Smooth muscle cell (in vitro differentiated cells): ENCODE data around the gene MGAT5. TPM values are rescaled to one million over a fixed set of nuclear protein-coding genes. Genes with fewer than 3 reads are reported as not detected.

Experiments
- DNase-seq: peaks from one replicate; lab custom pipeline; 2025; ENCODE audit not compliant: unreplicated experiment; lab: John Stamatoyannopoulos, UW
- H2AFZ ChIP-seq: fragments of 200-600 bp; sonication (generic); 2 replicates; pipeline ENCODE4 v1.6.0; 2016; ENCODE audit warnings: antibody characterized with exemption, low read depth, mild to moderate bottlenecking
- H3F3A ChIP-seq: fragments of 200-600 bp; sonication (generic); 2 replicates; pipeline ENCODE4 v1.6.0; 2017; ENCODE audit warnings: antibody characterized with exemption, low read depth
- H3K27ac ChIP-seq: fragments of 200-600 bp; sonication (generic); 2 replicates; pipeline ENCODE4 v1.5.1; 2016; ENCODE audit warnings: low read depth, mild to moderate bottlenecking
- H3K27me3 ChIP-seq: fragments of 200-600 bp; sonication (generic); 2 replicates; pipeline ENCODE4 v1.6.1; 2016; ENCODE audit warnings: low read depth, mild to moderate bottlenecking
- H3K36me3 ChIP-seq: fragments of 200-600 bp; sonication (generic); 2 replicates; pipeline ENCODE4 v1.5.1; 2016; ENCODE audit warnings: low read depth
- H3K4me1 ChIP-seq: fragments of 200-600 bp; sonication (generic); 2 replicates; pipeline ENCODE4 v1.5.1; 2016; ENCODE audit warnings: low read depth
- H3K4me2 ChIP-seq: fragments of 200-600 bp; sonication (generic); 2 replicates; pipeline ENCODE4 v1.6.0; 2016; ENCODE audit warnings: mild to moderate bottlenecking
- H3K4me3 ChIP-seq: fragments of 200-600 bp; sonication (generic); 2 replicates; pipeline ENCODE4 v1.5.1; 2016; ENCODE audit warnings: mild to moderate bottlenecking
- H3K79me2 ChIP-seq: fragments of 200-600 bp; sonication (generic); 2 replicates; pipeline ENCODE4 v1.6.0; 2016; ENCODE audit warnings: low read depth, mild to moderate bottlenecking
- H3K9ac ChIP-seq: fragments of 200-600 bp; sonication (generic); 2 replicates; pipeline ENCODE4 v1.6.0; 2016; ENCODE audit warnings: low read depth
- H3K9me3 ChIP-seq: fragments of 200-600 bp; sonication (generic); replicated peaks from 2 replicates; pipeline ENCODE4 v1.5.1; 2016; ENCODE audit warnings: low read depth
- H4K20me1 ChIP-seq: fragments of 200-600 bp; sonication (generic); 2 replicates; pipeline ENCODE4 v1.6.0; 2016; ENCODE audit warnings: low read depth
- CTCF ChIP-seq: fragments of 200-600 bp; sonication (generic); IDR thresholded peaks from 2 replicates; pipeline ENCODE4 v1.5.1; 2017; ENCODE audit warnings: borderline replicate concordance, mild to moderate bottlenecking, antibody characterized with exemption; ENCODE audit not compliant: insufficient read depth, poor library complexity, severe bottlenecking
- WGBS: methylation state at CpG from one replicate; pipeline ENCODE4 v1.1.7; 2016; ENCODE audit warnings: low lambda C conversion rate; 5-methylcytosine and 5-hydroxymethylcytosine counted together
- polyA plus RNA-seq: library from polyadenylated mRNA; unstranded; fragments of >200 nt; fragmentation: Nextera tagmentation; extraction: Ambion mirVana; gene quantifications from 2 replicates; pipeline ENCODE4 v1.2.1, GENCODE V29; 2016
- total RNA-seq: library from RNA; depleted of rRNA; stranded (reverse); fragments of >200 nt; gene quantifications from 2 replicates; pipeline ENCODE4 v1.2.3, GENCODE V29; 2014

The MGAT5 gene
- total and polyA plus RNA-seq, 2 experiments from 2014 or later, result 4.5 to 33.8 TPM

- Histone ChIP-seq H4K20me1 (peaks cover 3% of the 10 kb centered on the region), H3K9me3 (no peaks in the 10 kb centered on the region), H3K4me2 (no peak overlapping the region), H3F3A (no peaks in the 10 kb centered on the region), H3K27ac (no peak overlapping the region), H3K79me2 (no peaks in the 10 kb centered on the region), H3K4me1 (no peaks in the 10 kb centered on the region), H3K9ac (no peak overlapping the region), H3K27me3 (no peaks in the 10 kb centered on the region), H2AFZ (no peak overlapping the region), H3K36me3 (no peaks in the 10 kb centered on the region), H3K4me3 (no peak overlapping the region)
- no peak for DNase-seq
- no peak for TF ChIP-seq CTCF
- WGBS, result 95% methylated on average over 11 of the region's 11 CpGs
Observed at GRCh38 chr2:134443814-134444480, 190.1 kb downstream of the MGAT5 start.

GRCh38 chr2:134445116-134445515, 191.2 kb downstream of the MGAT5 start:
- Histone ChIP-seq H3K27ac (no peak overlapping the region), H3K9ac (no peak overlapping the region), H3K4me3 (no peak overlapping the region), H3K36me3 (no peaks in the 10 kb centered on the region), H3K4me1 (no peaks in the 10 kb centered on the region), H3F3A (no peaks in the 10 kb centered on the region), H3K4me2 (no peak overlapping the region), H2AFZ (no peak overlapping the region), H4K20me1 (peaks cover 3% of the 10 kb centered on the region), H3K27me3 (no peaks in the 10 kb centered on the region), H3K79me2 (no peaks in the 10 kb centered on the region), H3K9me3 (no peaks in the 10 kb centered on the region)
- TF ChIP-seq CTCF, result no peak
- DNase-seq, result no peak
- WGBS, result 96% methylated on average over 4 of the region's 4 CpGs

GRCh38 chr2:134445985-134446382, 192.1 kb downstream of the MGAT5 start:
- Histone ChIP-seq H3K4me1 (no peaks in the 10 kb centered on the region), H3K9ac (no peak overlapping the region), H4K20me1 (peaks cover 3% of the 10 kb centered on the region), H3K4me3 (no peak overlapping the region), H3K27ac (no peak overlapping the region), H3K27me3 (no peaks in the 10 kb centered on the region), H3F3A (no peaks in the 10 kb centered on the region), H3K4me2 (no peak overlapping the region), H3K36me3 (no peaks in the 10 kb centered on the region), H3K79me2 (no peaks in the 10 kb centered on the region), H3K9me3 (no peaks in the 10 kb centered on the region), H2AFZ (no peak overlapping the region)
- no peak for TF ChIP-seq CTCF
- no peak for DNase-seq
- 93% methylated on average over 11 of the region's 11 CpGs for WGBS
